Stimulated activated CD8-positive, alpha-beta memory T cell treated with anti-CD3 and anti-CD28 coated beads, Interleukin-4, amount 100 ng/mL, for 4 hours (primary cell): ENCODE measurements around the gene PTPN1.
"Not testable (repeated sequence)": the region's sequence is repeated elsewhere in the genome, so short reads cannot be mapped to it uniquely, and the experiment has no call there.

Experiments used
- DNase-seq, 2 donors: peaks; one replicate each; pipeline ENCODE4 v3.0.0-alpha.2; 2020; ENCODE audit warnings: low read depth in 2 of 2, low spot score in 1 of 2

PTPN1 gene

DNA sequence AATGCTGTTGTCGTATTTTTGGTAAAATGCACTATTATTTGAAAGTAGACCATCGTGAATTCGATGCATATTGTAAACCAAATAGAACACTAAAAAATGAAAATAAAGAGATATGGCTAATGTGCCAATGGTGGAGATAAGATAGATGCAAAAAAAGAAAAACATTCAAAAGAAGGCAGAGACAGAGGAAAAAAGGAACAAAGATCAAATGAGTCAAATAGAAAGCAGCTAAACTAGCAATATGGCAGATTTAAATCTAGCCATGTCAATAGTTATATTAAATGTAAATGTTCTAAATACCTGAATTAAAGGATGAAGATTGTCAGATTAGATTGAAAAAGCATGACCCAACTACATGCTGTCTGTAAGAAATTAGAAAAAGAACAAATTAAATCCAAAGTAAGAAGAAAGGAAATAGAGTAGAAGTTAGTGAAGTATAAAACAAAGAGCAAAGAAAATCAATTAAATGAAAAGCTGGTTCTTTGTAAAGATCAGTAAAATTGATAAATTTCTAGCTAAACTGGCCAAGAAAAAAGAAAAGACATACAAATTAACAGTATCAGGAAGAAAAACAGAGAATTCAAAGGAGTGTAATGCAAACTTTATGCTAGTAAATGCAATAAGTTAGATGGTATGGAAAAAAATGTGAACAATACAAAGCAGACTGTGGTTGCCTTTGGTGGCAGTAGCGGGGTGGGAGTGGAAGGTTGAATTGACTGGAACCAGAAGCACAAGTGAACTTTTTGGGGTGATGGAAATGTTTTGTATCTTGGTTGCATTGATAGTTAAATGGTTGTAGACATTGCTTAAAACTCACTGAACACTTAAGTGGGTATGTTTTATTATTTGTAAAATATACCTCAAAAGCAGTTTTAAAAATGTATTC lies 44.8 kb downstream of the PTPN1 start:
- no peak for DNase-seq

- no peak for DNase-seq
Observed at GRCh38 chr20:50555662-50556061, 45.5 kb downstream of the PTPN1 start.

DNA sequence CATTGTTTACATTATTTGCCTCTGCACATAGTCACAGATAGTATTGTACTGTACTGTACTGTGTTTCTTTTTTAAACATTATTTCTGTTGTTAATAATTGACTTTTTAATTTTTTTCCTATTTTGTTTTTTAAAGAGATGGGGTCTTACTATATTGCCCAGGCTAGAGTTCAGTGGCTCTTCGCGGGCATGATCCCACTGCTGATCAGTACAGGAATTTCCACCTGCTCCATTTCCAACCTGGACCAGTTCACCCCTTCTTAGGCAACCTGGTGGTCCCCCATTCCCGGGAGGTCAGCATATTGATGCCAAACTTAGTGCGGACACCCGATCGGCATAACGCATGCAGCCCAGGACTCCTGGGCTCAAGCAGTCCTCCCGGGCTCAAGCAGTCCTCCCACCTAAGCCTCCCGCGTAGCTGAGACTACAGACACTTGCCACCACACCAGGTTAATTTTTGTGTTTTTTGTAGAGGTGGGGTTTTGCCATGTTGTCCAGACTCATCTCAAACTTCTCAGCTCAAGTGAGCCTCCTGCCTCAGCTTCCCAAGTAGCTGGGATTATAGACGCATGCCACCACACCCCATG lies 47.5 kb downstream of the PTPN1 start:
- no peak for DNase-seq

GRCh38 chr20:50558483-50558925 lies 48.3 kb downstream of the PTPN1 start:
- DNase-seq: no peak

- DNase-seq: no peak
Observed at GRCh38 chr20:50559149-50559548, 49.0 kb downstream of the PTPN1 start.

GRCh38 chr20:50559856-50560638 lies 49.9 kb downstream of the PTPN1 start:
- DNase-seq: no peak

GRCh38 chr20:50560867-50561266 lies 50.7 kb downstream of the PTPN1 start:
- DNase-seq: no peak

DNA sequence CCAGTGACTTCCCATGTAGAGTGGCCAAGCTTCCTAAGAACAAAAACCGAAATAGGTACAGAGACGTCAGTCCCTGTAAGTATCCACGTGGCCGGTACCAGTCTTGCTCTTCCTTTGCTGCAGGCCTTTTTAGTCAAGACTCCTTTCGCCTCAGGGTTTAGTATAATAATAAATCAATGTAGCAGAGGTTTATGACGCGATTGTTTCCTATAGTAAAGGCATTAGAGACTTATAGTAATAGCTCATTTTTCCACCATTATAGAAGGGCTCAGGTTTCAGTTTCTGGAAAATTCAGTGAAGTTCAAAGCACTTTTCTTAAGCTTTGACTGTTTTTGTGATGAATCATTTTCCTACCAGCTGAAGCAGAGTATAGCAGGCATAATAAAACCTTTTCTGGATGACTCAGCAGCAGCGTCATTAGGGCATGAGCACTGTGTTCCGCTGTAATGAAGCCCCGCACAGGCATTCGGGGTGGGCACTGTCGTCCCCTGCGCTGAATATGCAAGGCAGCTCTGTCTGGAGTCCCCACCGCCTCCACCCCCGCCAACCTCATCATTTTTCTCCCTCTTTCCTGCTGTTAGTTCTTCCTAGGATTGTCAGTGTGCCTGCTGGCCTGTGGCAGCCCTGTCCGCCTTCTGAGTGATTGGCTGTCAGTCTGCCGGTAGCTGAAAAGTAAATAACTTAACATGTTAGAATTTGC lies 51.3 kb downstream of the PTPN1 start:
- DNase-seq: peak; percentile 22 to 35

DNA sequence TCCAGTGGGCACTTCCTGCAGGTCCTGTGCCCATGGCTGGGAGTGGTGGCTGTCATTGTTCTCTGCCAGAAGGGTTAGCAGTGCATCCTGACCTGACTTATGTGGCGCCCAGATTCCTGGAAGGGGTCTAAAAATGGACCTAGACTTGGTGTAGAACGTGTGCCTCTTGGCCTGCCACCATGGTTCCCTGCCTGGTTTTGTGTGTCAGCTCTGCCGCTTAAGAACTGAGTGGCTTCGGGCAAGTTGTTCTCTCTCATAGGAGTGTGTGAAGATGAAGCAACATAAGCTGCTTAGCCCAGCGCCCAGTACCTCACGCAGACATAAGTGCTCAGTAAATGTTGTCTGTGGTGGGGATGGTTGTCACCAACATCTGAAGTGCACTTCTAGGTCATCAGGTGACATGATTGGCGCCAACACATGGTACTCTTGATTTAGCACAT lies 52.1 kb downstream of the PTPN1 start:
- no peak for DNase-seq

DNA sequence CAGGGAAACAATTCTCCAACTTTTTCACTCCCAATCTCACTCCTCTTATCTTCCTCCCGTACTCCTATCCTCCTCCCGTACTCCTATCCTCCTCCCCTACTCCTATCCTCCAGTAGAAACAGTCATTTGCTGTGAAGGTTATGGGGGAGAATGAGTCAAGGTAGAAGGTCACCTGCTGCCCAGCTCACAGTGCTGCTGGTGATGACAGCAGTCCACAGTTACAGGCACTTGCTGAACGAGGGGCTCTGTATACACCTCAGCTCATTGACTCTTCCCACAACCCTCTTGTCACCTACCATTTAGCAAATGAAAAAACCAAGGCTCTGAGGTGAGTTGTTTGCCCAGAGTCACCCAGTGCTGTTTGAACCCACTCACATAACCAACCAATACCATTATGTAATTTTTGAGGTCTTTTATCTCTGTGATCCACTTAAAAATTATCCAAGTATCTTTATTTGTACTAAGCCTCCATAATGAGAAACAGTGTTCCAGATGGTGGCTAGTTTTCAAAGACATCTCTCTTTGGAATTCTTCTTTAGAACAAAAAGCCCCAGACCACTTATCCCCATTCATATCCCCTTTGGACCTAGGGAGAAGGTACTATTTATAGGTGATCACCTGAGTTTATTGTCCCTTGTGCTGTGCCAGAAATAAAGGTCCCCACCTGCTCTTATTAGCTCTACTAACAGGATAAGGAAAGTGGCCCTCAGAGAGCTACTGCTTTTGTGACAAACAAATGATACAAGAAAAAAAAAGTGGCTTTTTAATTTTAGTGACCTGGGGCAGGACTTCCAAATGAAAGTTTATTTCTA lies 53.2 kb downstream of the PTPN1 start:
- DNase-seq: no peak

DNA sequence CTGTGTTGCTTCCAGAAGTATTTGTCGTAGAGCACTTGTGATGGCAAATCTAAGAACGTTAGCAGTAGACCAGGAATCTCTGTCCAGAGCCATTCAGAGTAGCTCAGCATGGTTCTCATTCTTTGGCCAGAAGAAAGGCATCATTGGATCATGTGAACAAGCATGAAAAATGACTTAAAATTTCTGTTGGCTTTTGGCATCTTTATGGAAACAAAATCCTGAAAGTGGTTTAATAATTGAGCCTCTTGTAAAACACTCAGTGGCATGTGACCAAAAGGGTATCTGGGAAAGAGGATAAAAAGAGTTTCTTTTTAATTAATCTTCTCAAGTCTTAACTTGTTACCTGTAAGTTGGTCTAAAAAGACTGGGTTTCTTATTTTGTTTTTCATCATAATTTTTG lies 55.2 kb downstream of the PTPN1 start:
- no peak for DNase-seq

DNA sequence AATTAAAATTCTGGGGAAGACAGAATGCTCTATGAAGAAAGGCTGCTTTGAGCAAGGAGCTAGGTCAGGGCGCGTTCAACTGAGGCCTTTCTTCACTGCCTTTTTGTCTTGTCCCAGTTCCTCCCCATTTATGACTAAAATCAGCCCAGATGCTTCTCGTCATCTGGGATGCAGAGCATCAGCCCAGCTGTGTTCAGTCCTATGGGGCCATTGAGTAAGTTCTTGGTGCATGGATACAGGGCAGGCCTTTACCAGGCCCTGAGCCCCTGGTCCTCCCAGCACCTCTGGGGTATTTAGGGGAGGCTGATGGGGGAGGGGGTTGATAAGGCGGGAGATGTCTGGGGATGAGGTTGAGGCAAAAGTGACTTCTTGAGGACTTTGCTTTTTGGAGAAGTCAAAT lies 55.7 kb downstream of the PTPN1 start:
- DNase-seq: no peak

DNA sequence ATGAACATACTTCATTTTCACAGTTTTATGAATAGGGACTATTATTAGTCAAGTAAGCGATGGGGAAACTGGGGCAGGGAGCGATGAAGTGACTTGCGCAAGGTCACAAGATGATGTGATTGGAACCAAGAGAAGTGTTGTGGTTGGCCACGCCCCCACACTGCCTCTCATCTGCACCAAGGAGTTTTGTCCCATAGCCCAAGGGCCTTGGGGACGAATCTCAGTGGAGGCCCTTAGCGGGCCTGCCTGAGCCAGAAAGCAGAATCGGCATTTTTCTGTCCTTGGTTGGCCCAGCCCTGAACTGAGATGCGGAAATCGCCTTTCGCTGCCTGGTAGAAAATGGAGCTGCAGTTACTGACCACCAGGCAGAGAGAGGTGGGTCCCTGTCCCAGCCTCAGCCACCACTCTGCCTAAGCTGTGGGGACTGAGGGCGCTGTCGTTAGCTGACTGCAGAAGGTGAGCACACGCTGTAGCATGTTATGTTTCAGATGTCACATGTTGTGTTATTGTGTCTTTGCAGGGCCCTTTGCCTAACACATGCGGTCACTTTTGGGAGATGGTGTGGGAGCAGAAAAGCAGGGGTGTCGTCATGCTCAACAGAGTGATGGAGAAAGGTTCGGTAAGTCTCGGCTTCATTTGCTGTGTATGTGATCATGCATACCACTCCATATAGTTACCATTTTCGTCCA lies 57.8 kb downstream of the PTPN1 start:
- DNase-seq: no peak

GRCh38 chr20:50568549-50568942 lies 58.4 kb downstream of the PTPN1 start:
- no peak for DNase-seq

DNA sequence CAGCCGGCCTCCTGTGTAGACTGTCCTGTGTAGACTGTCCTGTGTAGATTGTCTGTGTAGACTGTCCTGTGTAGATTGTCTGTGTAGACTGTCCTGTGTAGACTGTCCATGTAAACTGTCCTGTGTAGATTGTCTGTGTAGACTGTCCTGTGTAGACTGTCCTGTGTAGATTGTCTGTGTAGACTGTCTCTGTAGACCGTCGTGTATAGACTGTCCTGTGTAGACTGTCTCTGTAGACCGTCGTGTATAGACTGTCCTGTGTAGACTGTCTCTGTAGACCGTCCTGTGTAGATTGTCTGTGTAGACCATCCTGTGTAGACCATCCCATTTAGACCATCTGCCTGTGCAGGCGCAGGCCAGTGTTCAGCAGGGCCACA lies 59.3 kb downstream of the PTPN1 start:
- DNase-seq: not testable (repeated sequence)

- no peak for DNase-seq
Observed at GRCh38 chr20:50569864-50570836, 60.0 kb downstream of the PTPN1 start.

DNA sequence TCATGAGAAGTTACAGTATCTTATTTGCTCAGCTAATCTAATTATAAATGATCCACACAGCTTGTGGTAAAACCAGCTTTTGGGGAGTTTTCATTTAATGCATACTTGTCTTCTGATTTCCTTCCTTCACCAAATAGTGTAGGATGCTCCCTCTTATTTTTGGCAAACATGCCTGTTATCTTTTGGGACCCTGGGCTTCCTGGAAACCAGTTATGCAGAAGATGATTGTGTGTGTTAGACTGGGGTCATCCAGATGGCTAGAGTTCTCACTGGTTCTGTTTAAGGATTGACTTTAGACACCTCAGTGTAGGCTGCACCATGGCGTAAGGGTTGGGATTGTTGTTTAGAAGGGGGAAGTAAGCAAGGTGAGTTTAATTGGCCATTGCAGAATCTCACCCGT lies 61.3 kb downstream of the PTPN1 start:
- DNase-seq: no peak

GRCh38 chr20:50572938-50573777 lies 63.0 kb downstream of the PTPN1 start:
- no peak for DNase-seq
